Ascending aorta (tissue), 2 donors: ENCODE measurements around the gene SH2D1B. TPM values are rescaled to one million over a fixed set of nuclear protein-coding genes. Genes with fewer than 3 reads are reported as not detected.

Source experiments
- DNase-seq, 2 donors: peaks; one replicate each; pipeline ENCODE4 v3.0.0-alpha.2; 2019; ENCODE audit warnings: low spot score in 2 of 2
- H3K27ac ChIP-seq, 2 donors: fragments of 200-600 bp; sonication (generic); one replicate each; pipeline ENCODE4 v1.5.1; 2016 to 2017; ENCODE audit warnings: mild to moderate bottlenecking in 1 of 2
- H3K27me3 ChIP-seq: fragments of 200-600 bp; sonication (generic); one replicate; pipeline ENCODE4 v1.5.1; 2017
- H3K36me3 ChIP-seq, 2 donors: fragments of 200-600 bp; sonication (generic); one replicate each; pipeline ENCODE4 v1.5.1; 2016
- H3K4me1 ChIP-seq, 2 donors: fragments of 200-600 bp; sonication (generic); one replicate each; pipeline ENCODE4 v1.5.1; 2016 to 2017; ENCODE audit warnings: mild to moderate bottlenecking in 1 of 2
- H3K4me3 ChIP-seq, 2 donors: fragments of 200-600 bp; sonication (generic); one replicate each; pipeline ENCODE4 v1.5.1; 2016 to 2017; ENCODE audit warnings: mild to moderate bottlenecking in 1 of 2
- H3K9me3 ChIP-seq, 2 donors: fragments of 200-600 bp; sonication (generic); one replicate each; pipeline ENCODE4 v1.5.1; 2016
- intact Hi-C: fragments of 100-400 bp; cut with DNase I; formaldehyde crosslinking; loops from one replicate; pipeline ENCODE4 v1.15.1; 2023
- total RNA-seq: library from RNA; depleted of rRNA; stranded (reverse); fragments of >200 nt; gene quantifications from one replicate; pipeline ENCODE4 v1.1.0, GENCODE V29; 2016
- TF ChIP-seq, protein P1 (sequence below), 3 experiments: fragments of 200-600 bp in 2 of 3; fragments of 450-650 bp in 1 of 3; sonication (generic) in 2 of 3; IDR thresholded peaks; one replicate each; pipeline ENCODE4 v1.5.1; 2016 to 2019; ENCODE audit warnings: antibody characterized with exemption in 3 of 3, mild to moderate bottlenecking in 1 of 3, moderate library complexity in 1 of 3

Gene SH2D1B
- total RNA-seq, 1 donor from 2014 or later, result not detected

DNA sequence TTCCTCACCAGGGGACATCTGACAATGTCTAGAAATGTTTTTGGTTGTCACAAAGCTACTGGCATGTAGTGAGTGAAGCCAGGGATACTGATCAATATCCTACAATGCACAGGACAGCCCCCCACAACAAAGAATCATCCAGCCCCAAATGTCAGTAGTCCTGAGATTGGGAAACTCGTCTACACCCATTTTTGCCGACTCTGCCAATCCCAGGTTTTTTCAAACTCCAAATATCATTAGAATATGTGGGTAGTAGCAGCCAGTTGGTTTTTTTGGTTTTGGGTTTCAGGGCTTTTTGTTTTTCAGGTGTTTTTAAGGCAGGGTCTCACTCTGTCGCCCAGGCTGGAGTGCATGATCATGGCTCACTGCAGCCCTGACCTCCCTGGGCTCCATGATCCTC is 41.2 kb downstream of the SH2D1B start:
- Histone ChIP-seq H3K36me3 (peaks cover 7 to 13% of the 10 kb centered on the region in 2 donors), H3K4me3 (no peak overlapping the region), H3K4me1 (no peaks in the 10 kb centered on the region), H3K9me3 (no peaks in the 10 kb centered on the region), H3K27me3 (no peaks in the 10 kb centered on the region), H3K27ac (no peak overlapping the region)
- intact Hi-C loops, result no loop called here
- no peak for DNase-seq
- TF ChIP-seq, protein P1, sequence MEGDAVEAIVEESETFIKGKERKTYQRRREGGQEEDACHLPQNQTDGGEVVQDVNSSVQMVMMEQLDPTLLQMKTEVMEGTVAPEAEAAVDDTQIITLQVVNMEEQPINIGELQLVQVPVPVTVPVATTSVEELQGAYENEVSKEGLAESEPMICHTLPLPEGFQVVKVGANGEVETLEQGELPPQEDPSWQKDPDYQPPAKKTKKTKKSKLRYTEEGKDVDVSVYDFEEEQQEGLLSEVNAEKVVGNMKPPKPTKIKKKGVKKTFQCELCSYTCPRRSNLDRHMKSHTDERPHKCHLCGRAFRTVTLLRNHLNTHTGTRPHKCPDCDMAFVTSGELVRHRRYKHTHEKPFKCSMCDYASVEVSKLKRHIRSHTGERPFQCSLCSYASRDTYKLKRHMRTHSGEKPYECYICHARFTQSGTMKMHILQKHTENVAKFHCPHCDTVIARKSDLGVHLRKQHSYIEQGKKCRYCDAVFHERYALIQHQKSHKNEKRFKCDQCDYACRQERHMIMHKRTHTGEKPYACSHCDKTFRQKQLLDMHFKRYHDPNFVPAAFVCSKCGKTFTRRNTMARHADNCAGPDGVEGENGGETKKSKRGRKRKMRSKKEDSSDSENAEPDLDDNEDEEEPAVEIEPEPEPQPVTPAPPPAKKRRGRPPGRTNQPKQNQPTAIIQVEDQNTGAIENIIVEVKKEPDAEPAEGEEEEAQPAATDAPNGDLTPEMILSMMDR (IDR thresholded peaks at IDR 0.05), result no peak

- H3K4me3 ChIP-seq, result no peak overlapping the region
- H3K4me1 ChIP-seq, result no peaks in the 10 kb centered on the region
- TF ChIP-seq, protein P1 (IDR thresholded peaks at IDR 0.05), result no peak
- no peaks in the 10 kb centered on the region for H3K9me3 ChIP-seq
- intact Hi-C loops, result no loop called here
- H3K36me3 ChIP-seq, result peaks cover 7 to 13% of the 10 kb centered on the region in 2 donors
- no peak for DNase-seq
- no peak overlapping the region for H3K27ac ChIP-seq
- no peaks in the 10 kb centered on the region for H3K27me3 ChIP-seq
Measured at GRCh38 chr1:162370161-162370560, 41.8 kb downstream of the SH2D1B start.

- H3K27ac ChIP-seq, result no peak overlapping the region
- no peaks in the 10 kb centered on the region for H3K9me3 ChIP-seq
- H3K4me3 ChIP-seq, result no peak overlapping the region
- peaks cover 7 to 13% of the 10 kb centered on the region in 2 donors for H3K36me3 ChIP-seq
- H3K4me1 ChIP-seq, result no peaks in the 10 kb centered on the region
- no peaks in the 10 kb centered on the region for H3K27me3 ChIP-seq
- DNase-seq, result no peak
- intact Hi-C loops, result no loop called here
- TF ChIP-seq, protein P1 (IDR thresholded peaks at IDR 0.05), result no peak
Measured at GRCh38 chr1:162369571-162369970, 42.4 kb downstream of the SH2D1B start.

GRCh38 chr1:162368451-162368850 is 43.5 kb downstream of the SH2D1B start:
- H3K36me3 ChIP-seq, result peaks cover 7 to 13% of the 10 kb centered on the region in 2 donors
- H3K9me3 ChIP-seq, result no peaks in the 10 kb centered on the region
- H3K4me3 ChIP-seq, result no peak overlapping the region
- intact Hi-C loops, result no loop called here
- DNase-seq, result no peak
- TF ChIP-seq, protein P1 (IDR thresholded peaks at IDR 0.05), result no peak
- H3K4me1 ChIP-seq, result no peaks in the 10 kb centered on the region
- H3K27ac ChIP-seq, result no peak overlapping the region
- H3K27me3 ChIP-seq, result no peaks in the 10 kb centered on the region

GRCh38 chr1:162367772-162368171 is 44.2 kb downstream of the SH2D1B start:
- Histone ChIP-seq H3K9me3 (no peaks in the 10 kb centered on the region), H3K4me3 (no peak overlapping the region), H3K27ac (no peak overlapping the region), H3K36me3 (peaks cover 7 to 17% of the 10 kb centered on the region in 2 donors), H3K4me1 (no peaks in the 10 kb centered on the region), H3K27me3 (no peaks in the 10 kb centered on the region)
- intact Hi-C loops, result no loop called here
- TF ChIP-seq, protein P1 (IDR thresholded peaks at IDR 0.05), result no peak
- DNase-seq, result no peak

DNA sequence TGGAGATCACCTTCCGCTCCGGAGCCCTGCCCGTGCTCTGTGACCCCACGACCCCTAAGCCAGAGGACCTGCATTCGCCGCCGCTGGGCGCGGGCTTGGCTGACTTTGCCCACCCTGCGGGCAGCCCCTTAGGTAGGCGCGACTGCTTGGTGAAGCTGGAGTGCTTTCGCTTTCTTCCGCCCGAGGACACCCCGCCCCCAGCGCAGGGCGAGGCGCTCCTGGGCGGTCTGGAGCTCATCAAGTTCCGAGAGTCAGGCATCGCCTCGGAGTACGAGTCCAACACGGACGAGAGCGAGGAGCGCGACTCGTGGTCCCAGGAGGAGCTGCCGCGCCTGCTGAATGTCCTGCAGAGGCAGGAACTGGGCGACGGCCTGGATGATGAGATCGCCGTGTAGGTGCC is 44.9 kb downstream of the SH2D1B start:
- no peak for DNase-seq
- intact Hi-C loops, result no loop called here
- H3K36me3 ChIP-seq, result peaks cover 7 to 17% of the 10 kb centered on the region in 2 donors
- TF ChIP-seq, protein P1 (IDR thresholded peaks at IDR 0.05), result no peak
- no peak overlapping the region for H3K27ac ChIP-seq
- no peaks in the 10 kb centered on the region for H3K9me3 ChIP-seq
- no peaks in the 10 kb centered on the region for H3K4me1 ChIP-seq
- H3K4me3 ChIP-seq, result peak overlapping the region in 1 of 2 donors; percentile 19
- H3K27me3 ChIP-seq, result no peaks in the 10 kb centered on the region
